Esophagus (tissue), 2 donors: Measurements from ENCODE around the gene NFKB1. TPM values are rescaled to one million over a fixed set of nuclear protein-coding genes. Genes with fewer than 3 reads are reported as not detected.

Source experiments
- H3K27ac ChIP-seq, 2 donors: one replicate each; pipeline ENCODE4 v1.5.1; 2013; ENCODE audit warnings: low read depth in 2 of 2, mild to moderate bottlenecking in 2 of 2, inconsistent platforms in 1 of 2, low read length in 1 of 2, moderate library complexity in 1 of 2
- H3K27me3 ChIP-seq, 2 donors: one replicate each; pipeline ENCODE4 v1.6.1; 2013; ENCODE audit warnings: low read length in 2 of 2, control low read depth in 1 of 2, mild to moderate bottlenecking in 1 of 2; ENCODE audit not compliant: insufficient read depth in 2 of 2, control insufficient read depth in 1 of 2
- H3K36me3 ChIP-seq, 2 donors: one replicate each; pipeline ENCODE4 v1.6.1; 2013; ENCODE audit warnings: low read length in 1 of 2; ENCODE audit not compliant: control insufficient read depth in 2 of 2, insufficient read depth in 2 of 2
- H3K4me1 ChIP-seq, 2 donors: one replicate each; pipeline ENCODE4 v1.6.1; 2013; ENCODE audit warnings: low read length in 1 of 2; ENCODE audit not compliant: control insufficient read depth in 2 of 2, insufficient read depth in 2 of 2
- H3K4me3 ChIP-seq, 2 donors: one replicate each; pipeline ENCODE4 v1.5.1; 2013; ENCODE audit warnings: low read length in 2 of 2, mild to moderate bottlenecking in 2 of 2, low read depth in 1 of 2, moderate library complexity in 1 of 2
- H3K9me3 ChIP-seq, 2 donors: one replicate each; pipeline ENCODE4 v1.6.1; 2013; ENCODE audit warnings: mild to moderate bottlenecking in 2 of 2, low read depth in 1 of 2, low read length in 1 of 2, moderate library complexity in 1 of 2; ENCODE audit not compliant: control insufficient read depth in 2 of 2, insufficient read depth in 1 of 2
- WGBS, 2 donors: extraction: QIAGEN DNeasy Blood & Tissue Kit; methylation state at CpG; one replicate each; pipeline ENCODE4 v1.1.7; 2013; 5-methylcytosine and 5-hydroxymethylcytosine counted together
- polyA plus RNA-seq, 2 donors: library from polyadenylated mRNA; stranded (reverse); fragments of 200-250 nt; gene quantifications; one replicate each; pipeline ENCODE4 v1.2.3, GENCODE V29; 2013
- donor health status: healthy with polysubstance abuse.
- donor health status: Bipolar disorder and iron deficiency.

The NFKB1 gene
- polyA plus RNA-seq, 2 donors, result 6.9 to 16.5 TPM

DNA sequence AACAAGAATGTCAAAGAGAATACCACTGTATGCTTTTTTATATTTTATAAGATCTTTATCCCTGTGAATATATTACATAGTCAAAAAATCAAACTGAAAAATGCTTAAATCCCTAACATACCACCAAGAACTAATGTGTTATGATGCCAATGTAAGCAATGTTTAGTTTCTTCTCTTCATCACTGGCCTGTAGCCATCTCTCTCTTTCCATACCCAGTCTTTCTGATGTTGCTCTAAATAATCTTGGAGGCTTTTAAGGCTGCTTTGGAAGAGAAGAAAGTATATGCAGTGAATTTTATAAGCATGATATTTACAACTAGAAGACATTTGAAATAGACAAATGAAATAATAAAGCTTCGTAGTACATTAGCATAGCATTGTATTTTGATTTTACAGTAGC, 82.9 kb downstream of the NFKB1 start:
- H3K27me3 ChIP-seq, result no peaks in the 10 kb centered on the region
- WGBS, 2 donors, result 86 to 89% methylated on average over 1 of the region's 1 CpG
- H3K9me3 ChIP-seq, result no peaks in the 10 kb centered on the region
- H3K4me1 ChIP-seq, result no peaks in the 10 kb centered on the region
- no peak overlapping the region for H3K4me3 ChIP-seq
- no peak overlapping the region for H3K27ac ChIP-seq
- peaks cover 0 to 2% of the 10 kb centered on the region in 2 donors for H3K36me3 ChIP-seq

DNA sequence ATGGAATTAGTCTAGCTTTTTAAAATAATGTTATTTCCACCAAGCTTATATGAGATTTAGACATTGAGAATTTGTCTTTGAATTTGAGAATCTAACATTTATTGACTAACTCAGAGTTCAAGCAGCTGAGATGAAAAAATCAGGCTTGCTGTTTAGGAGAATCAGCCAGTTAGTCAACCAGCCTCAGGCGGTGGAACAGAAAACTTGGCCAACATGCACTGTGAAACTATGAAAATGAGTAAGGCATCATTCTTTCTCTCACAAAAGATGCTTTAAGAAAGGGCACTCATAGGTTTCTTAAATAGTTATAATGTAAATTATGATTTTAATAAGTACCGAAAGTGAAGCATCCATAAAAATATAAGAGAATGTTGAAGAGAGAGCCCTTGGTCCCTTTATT, 84.2 kb downstream of the NFKB1 start:
- Histone ChIP-seq H3K36me3 (peaks cover 2 to 4% of the 10 kb centered on the region in 2 donors), H3K27ac (no peak overlapping the region), H3K4me3 (no peak overlapping the region), H3K4me1 (no peaks in the 10 kb centered on the region), H3K9me3 (no peaks in the 10 kb centered on the region), H3K27me3 (no peaks in the 10 kb centered on the region)
- 68 to 80% methylated on average over 2 of the region's 2 CpGs for WGBS, 2 donors

DNA sequence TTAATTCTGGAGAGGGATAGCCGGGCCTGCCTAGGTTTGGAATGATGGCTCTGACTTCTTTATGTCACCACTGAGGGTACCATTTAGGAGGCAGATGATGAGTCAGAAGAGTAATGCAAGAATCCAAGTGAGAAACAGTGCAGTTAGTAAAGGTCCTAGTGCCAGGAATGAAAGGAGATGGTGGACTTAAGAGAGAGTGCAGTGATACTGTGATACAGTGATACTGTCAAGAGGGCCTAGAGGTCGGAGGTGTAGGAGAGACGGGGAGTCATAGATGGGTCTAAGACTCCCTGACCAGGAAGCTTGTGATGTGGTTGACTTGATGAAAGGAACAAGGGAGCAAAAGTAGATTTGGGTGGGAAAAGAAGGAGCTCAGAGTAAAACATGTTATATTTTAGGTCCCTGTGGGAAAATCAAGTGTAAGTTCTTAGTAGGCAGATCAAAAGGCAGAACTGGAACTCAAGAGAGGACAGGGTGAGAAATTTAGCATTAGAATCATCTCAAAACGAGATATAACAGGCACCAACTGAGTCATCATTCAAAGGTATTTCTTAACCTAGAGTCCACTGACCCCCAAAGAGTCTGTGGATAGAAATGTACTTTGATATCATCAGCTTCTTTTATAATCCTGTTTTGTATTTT, 85.0 kb downstream of the NFKB1 start:
- WGBS, 2 donors, result 86 to 88% methylated on average over 4 of the region's 4 CpGs
- no peak overlapping the region for H3K4me3 ChIP-seq
- H3K27ac ChIP-seq, result no peak overlapping the region
- H3K36me3 ChIP-seq, result peaks cover 0 to 4% of the 10 kb centered on the region in 2 donors
- no peaks in the 10 kb centered on the region for H3K9me3 ChIP-seq
- H3K4me1 ChIP-seq, result no peaks in the 10 kb centered on the region
- H3K27me3 ChIP-seq, result no peaks in the 10 kb centered on the region

DNA sequence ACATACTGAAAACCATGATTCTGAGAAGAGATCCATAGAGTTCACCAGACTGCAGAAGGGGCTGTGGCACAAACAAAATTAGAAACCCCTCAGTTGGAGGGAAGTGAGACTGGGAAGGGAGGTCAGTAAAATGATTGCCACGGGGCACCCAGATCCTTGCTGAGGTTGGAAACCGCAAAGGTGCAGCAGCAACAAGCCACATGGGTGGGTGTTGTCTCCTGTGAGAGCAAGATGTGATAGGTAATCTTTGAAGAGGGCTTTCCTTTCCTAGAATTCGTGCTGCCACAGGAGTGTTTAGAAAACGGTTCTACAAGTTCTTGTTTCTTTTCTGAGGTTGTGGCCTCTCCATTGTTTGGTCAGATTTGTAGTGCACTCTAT, 85.5 kb downstream of the NFKB1 start:
- Histone ChIP-seq H3K36me3 (peaks cover 0 to 4% of the 10 kb centered on the region in 2 donors), H3K27ac (no peak overlapping the region)

DNA sequence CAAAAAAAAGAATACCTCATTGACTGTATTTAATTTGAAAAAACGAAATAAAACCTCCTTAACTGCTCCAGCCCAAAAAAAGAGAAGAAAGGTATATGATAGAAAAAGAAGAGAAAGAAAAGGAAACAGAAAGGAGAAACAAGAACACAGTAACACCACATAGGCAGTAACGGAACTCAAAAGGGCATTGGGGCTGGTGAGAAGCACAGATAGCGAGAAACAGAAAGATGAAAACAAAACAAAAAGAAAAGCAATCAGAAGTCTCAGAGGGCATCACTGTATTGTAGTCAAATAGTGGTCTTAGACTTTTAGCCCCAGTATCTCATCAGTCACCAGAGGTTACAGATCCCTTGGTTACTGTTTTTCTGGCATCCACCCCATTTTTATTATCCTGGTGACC, 88.6 kb downstream of the NFKB1 start:
- Histone ChIP-seq H3K36me3 (peaks cover 2 to 9% of the 10 kb centered on the region in 2 donors), H3K27me3 (no peaks in the 10 kb centered on the region), H3K4me1 (no peaks in the 10 kb centered on the region), H3K9me3 (no peaks in the 10 kb centered on the region), H3K4me3 (no peak overlapping the region), H3K27ac (no peak overlapping the region)
- WGBS, 2 donors, result 53 to 65% methylated on average over 3 of the region's 3 CpGs

More for the DNA sequence above, 85.5 kb downstream of the NFKB1 start:
- WGBS, 2 donors, result 81 to 82% methylated on average over 4 of the region's 4 CpGs
- Histone ChIP-seq H3K9me3 (no peaks in the 10 kb centered on the region), H3K4me1 (no peaks in the 10 kb centered on the region), H3K4me3 (no peak overlapping the region), H3K27me3 (no peaks in the 10 kb centered on the region)

DNA sequence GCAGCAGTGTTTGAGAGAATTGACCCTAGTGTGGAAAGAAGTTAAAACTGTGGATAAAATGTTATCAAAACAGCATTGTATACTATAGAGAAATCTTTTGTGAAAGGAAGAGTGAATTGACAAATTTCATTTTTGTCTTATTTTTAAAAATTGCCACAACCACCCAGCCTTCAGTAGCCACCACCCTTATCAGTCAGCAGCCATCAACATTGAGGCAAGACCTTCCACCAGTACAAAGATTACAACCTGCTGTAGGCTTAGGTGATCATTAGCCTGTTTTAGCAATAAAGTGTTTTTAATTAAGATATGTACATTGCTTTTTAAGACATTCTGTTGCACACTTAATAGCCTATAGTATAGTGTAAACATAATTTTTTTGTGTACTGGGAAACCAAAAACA, 91.1 kb downstream of the NFKB1 start:
- peaks cover 2 to 9% of the 10 kb centered on the region in 2 donors for H3K36me3 ChIP-seq
- no peaks in the 10 kb centered on the region for H3K4me1 ChIP-seq
- no peak overlapping the region for H3K27ac ChIP-seq
- H3K4me3 ChIP-seq, result no peak overlapping the region
- no peaks in the 10 kb centered on the region for H3K9me3 ChIP-seq
- no peaks in the 10 kb centered on the region for H3K27me3 ChIP-seq

DNA sequence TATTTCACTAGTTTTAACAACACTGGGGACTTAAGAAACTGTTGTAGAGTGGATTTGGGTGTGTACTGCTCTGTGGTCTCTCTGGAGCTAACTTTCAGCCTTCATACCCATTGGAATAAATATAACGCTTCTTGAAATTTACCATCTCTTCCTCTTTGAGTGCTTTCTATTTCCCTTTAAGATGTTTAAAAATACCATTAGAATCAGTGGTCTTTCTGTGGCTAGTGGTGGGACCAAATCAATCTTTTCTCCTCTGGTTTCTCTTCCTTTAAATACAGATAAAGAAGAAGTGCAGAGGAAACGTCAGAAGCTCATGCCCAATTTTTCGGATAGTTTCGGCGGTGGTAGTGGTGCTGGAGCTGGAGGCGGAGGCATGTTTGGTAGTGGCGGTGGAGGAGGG, 92.0 kb downstream of the NFKB1 start:
- 88 to 93% methylated on average over 7 of the region's 7 CpGs for WGBS, 2 donors
- H3K36me3 ChIP-seq, result peaks cover 7 to 9% of the 10 kb centered on the region in 2 donors

DNA sequence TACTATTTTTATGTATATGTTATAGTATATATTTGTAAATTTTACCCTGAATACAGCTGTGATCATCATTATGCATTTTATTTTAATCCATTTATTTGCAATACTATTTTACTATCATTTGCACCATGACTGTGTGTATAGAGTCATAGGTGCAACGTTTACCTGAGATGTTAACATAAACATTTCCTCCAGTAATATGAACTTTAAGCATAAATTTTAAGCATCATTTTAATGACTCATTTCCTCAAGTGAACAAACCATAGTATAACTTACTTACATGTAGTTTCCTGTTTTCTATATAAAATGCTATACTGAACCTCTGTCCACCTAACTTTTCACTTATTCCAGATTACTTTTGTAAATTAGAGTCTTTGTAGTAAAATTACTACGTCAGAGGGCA, 92.8 kb downstream of the NFKB1 start:
- 57 to 58% methylated on average over 2 of the region's 2 CpGs for WGBS, 2 donors
- Histone ChIP-seq H3K27ac (no peak overlapping the region), H3K36me3 (peaks cover 9 to 10% of the 10 kb centered on the region in 2 donors), H3K9me3 (no peaks in the 10 kb centered on the region), H3K4me3 (no peak overlapping the region), H3K27me3 (no peaks in the 10 kb centered on the region), H3K4me1 (no peaks in the 10 kb centered on the region)

More for the DNA sequence above, 92.0 kb downstream of the NFKB1 start:
- H3K9me3 ChIP-seq, result no peaks in the 10 kb centered on the region
- no peaks in the 10 kb centered on the region for H3K4me1 ChIP-seq
- H3K27ac ChIP-seq, result no peak overlapping the region
- H3K27me3 ChIP-seq, result no peaks in the 10 kb centered on the region
- no peak overlapping the region for H3K4me3 ChIP-seq

DNA sequence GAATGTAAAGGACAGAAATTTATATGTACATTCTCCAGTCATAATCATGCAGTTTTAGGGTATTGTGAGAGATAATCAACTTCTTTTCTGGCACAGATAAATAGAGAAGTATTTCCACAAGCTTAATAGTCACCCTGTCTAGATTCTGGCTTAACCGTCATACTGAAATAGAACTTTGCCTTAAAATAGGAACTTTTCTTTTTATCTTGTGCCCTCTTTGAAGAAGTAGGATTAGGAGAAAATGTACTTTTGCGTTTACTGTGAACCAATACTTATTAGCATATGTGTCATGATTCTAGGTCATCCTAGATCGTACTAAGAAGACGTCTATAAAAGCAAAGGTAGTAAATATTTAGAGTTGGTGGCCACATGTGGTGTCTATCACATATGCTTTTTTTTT, 95.4 kb downstream of the NFKB1 start:
- peaks cover 0 to 2% of the 10 kb centered on the region in 2 donors for H3K4me1 ChIP-seq
- no peaks in the 10 kb centered on the region for H3K9me3 ChIP-seq
- WGBS, 2 donors, result 86% methylated on average over 4 of the region's 4 CpGs
- H3K36me3 ChIP-seq, result peaks cover 10 to 11% of the 10 kb centered on the region in 2 donors
- H3K4me3 ChIP-seq, result no peak overlapping the region
- H3K27me3 ChIP-seq, result no peaks in the 10 kb centered on the region
- H3K27ac ChIP-seq, result no peak overlapping the region

DNA sequence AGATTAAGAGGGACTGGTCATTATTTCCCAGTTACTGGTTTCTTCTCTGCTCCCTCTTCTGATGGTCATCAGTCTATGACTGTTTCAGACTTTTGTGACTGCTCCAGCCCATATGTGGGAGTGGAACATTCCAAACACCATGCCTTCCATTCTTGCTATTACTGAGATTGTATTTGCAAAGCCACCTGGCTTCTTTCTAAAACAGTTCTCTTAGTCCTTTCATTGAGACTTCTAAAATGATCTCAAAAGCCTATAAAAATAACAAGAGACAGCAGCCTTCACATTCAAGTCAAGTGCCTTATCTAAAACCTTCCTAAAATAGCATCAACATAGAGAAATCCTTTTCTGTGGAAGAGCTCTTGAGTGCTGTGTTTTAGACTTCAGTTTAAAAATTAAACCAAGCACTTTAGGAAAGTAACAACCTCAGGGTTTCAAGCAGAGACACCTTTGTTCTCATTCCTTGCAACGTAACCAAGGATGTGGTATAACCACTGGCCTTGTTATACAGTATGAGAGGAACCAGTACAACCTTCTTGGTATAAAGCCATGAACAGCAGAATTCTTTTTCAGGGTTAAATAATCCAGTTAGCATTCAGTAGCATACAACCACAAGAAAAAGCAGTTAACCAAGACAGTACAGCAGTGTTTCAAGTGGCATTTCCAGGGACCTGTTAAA, 97.1 kb downstream of the NFKB1 start:
- no peaks in the 10 kb centered on the region for H3K9me3 ChIP-seq
- H3K4me3 ChIP-seq, result no peak overlapping the region
- peaks cover 10 to 14% of the 10 kb centered on the region in 2 donors for H3K36me3 ChIP-seq
- no peak overlapping the region for H3K27ac ChIP-seq
- WGBS, 2 donors, result 84 to 85% methylated on average over 1 of the region's 1 CpG
- peaks cover 0 to 2% of the 10 kb centered on the region in 2 donors for H3K4me1 ChIP-seq
- H3K27me3 ChIP-seq, result no peaks in the 10 kb centered on the region
